Measurements from ENCODE around the gene RAI1. TPM values are rescaled to one million over a fixed set of nuclear protein-coding genes. Genes with fewer than 3 reads are reported as not detected.

The RAI1 gene
- total and polyA plus RNA-seq, 2 experiments from 2014 or later, result 0.87 to 0.89 TPM

DNA sequence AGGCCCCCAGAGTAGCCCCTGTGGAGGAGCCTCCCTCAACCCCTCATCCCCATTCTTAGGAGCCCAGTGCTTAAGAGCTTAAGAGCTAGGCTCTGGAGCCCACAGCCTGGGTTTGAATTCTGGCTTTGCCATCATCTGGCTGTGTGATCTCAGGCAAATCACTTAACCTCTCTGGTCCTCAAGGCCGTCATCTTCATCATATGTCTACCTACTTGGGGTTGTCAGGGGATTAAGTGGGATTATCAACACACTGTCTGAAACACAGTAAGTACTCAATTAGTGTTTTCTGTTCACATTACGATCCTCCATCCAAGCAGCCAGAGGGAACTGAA is 150.7 kb downstream of the RAI1 start:
- no peak for ATAC-seq
- Histone ChIP-seq H3K4me2 (no peak overlapping the region), H3F3A (replicated peaks; ENCODE audit: low read depth) (no peaks in the 10 kb centered on the region; the same call in 1 of the 2 replicates), H3K27ac (ENCODE audit: low read depth) (no peak overlapping the region), H3K79me2 (replicated peaks; ENCODE audit: insufficient read depth) (peaks cover 83% of the 10 kb centered on the region), H3K27me3 (ENCODE audit: insufficient read depth) (no peaks in the 10 kb centered on the region), H2AFZ (no peak overlapping the region), H3K4me3 (no peak overlapping the region), H4K20me1 (replicated peaks; ENCODE audit: insufficient read depth) (peaks cover 66% of the 10 kb centered on the region), H3K36me3 (ENCODE audit: insufficient read depth) (no peaks in the 10 kb centered on the region), H3K9me2 (ENCODE audit: insufficient read depth) (no peaks in the 10 kb centered on the region), H3K4me1 (ENCODE audit: insufficient read depth) (peaks cover 18% of the 10 kb centered on the region)
- H3K9me3 Mint-ChIP-seq, result no peaks in the 10 kb centered on the region
- H3K36me3 Mint-ChIP-seq (ENCODE audit: low read depth), result peaks cover 45% of the 10 kb centered on the region
- DNase-seq (ENCODE audit: low spot score), result no peak
- peaks cover 19% of the 10 kb centered on the region for H3K27me3 Mint-ChIP-seq (ENCODE audit: insufficient read depth, low read depth, poor library complexity)
- TF ChIP-seq CTCF (conservative IDR thresholded peaks at IDR 0.05; ENCODE audit: low read depth in 2 of 2) (no peak), ZNF331 (CRISPR knock-in tag; IDR thresholded peaks at IDR 0.05; ENCODE audit: low read depth) (no peak), POLR2AphosphoS5 (IDR thresholded peaks at IDR 0.05; ENCODE audit: low read depth) (no peak), NANOG (IDR thresholded peaks at IDR 0.05; ENCODE audit: borderline replicate concordance) (no peak), REST (IDR thresholded peaks at IDR 0.05; ENCODE audit: unreplicated experiment) (no peak), JUNB (IDR thresholded peaks at IDR 0.05; ENCODE audit: unreplicated experiment) (no peak), STAT1 (IDR thresholded peaks at IDR 0.05; ENCODE audit: unreplicated experiment) (no peak), EZH2 (IDR thresholded peaks at IDR 0.05; ENCODE audit: low read depth, unreplicated experiment) (no peak), ZNF462 (CRISPR knock-in tag; IDR thresholded peaks at IDR 0.05) (no peak), CREB1 (CRISPR knock-in tag; IDR thresholded peaks at IDR 0.05; ENCODE audit: low read depth) (no peak), ZNF114 (CRISPR knock-in tag; IDR thresholded peaks at IDR 0.05) (no peak), EZH2phosphoT487 (IDR thresholded peaks at IDR 0.05; ENCODE audit: unreplicated experiment) (no peak), ETS1 (IDR thresholded peaks at IDR 0.05) (no peak)
- H3K4me3 Mint-ChIP-seq, result no peak overlapping the region
- H3K27ac Mint-ChIP-seq, result peak overlapping the region; percentile 48
- peaks cover 45% of the 10 kb centered on the region for H3K4me1 Mint-ChIP-seq

Measured in GM23338 (cell line).